Mesenchymal stem cell (in vitro differentiated cells and primary cell): ENCODE measurements around the gene ZNF428.
A peak's percentile ranks its signal among the peaks of the same experiment; 100 is the strongest.

Experiments
- DNase-seq: peaks from one replicate; pipeline ENCODE4 v3.0.0-alpha.2; 2013
- H2AFZ ChIP-seq: one replicate; pipeline ENCODE4 v1.6.1; 2013; ENCODE audit warnings: low read depth, mild to moderate bottlenecking, control low read depth, inconsistent platforms, low read length, moderate library complexity
- H2AK5ac ChIP-seq: 2 replicates; pipeline ENCODE4 v1.6.1; 2013; ENCODE audit warnings: low read length, moderate library complexity, mild to moderate bottlenecking, inconsistent platforms; ENCODE audit not compliant: severe bottlenecking
- H2BK120ac ChIP-seq: one replicate; pipeline ENCODE4 v1.6.1; 2013; ENCODE audit warnings: low read depth, mild to moderate bottlenecking, inconsistent platforms, low read length, moderate library complexity
- H2BK12ac ChIP-seq, 2 experiments: one replicate each; pipeline ENCODE4 v1.6.1; 2013; ENCODE audit warnings: inconsistent platforms in 2 of 2, low read length in 2 of 2, mild to moderate bottlenecking in 2 of 2, moderate library complexity in 2 of 2, control low read depth in 1 of 2
- H2BK15ac ChIP-seq: one replicate; pipeline ENCODE4 v1.6.1; 2013; ENCODE audit warnings: mild to moderate bottlenecking, low read depth, inconsistent platforms; ENCODE audit not compliant: poor library complexity, severe bottlenecking
- H2BK5ac ChIP-seq: 2 replicates; pipeline ENCODE4 v1.6.1; 2013; ENCODE audit warnings: low read depth, mild to moderate bottlenecking, low read length, control low read depth, inconsistent platforms; ENCODE audit not compliant: poor library complexity, severe bottlenecking
- H3K14ac ChIP-seq, 2 experiments: one replicate each; pipeline ENCODE4 v1.6.1; 2013; ENCODE audit warnings: inconsistent platforms in 2 of 2, low read length in 2 of 2, control low read depth in 1 of 2, mild to moderate bottlenecking in 1 of 2, moderate library complexity in 1 of 2
- H3K18ac ChIP-seq, 2 experiments: one replicate each; pipeline ENCODE4 v1.6.1; 2013; ENCODE audit warnings: inconsistent platforms in 2 of 2, low read length in 2 of 2, control low read depth in 1 of 2, low read depth in 1 of 2, mild to moderate bottlenecking in 1 of 2
- H3K23ac ChIP-seq, 2 experiments: one replicate each; pipeline ENCODE4 v1.6.1; 2013; ENCODE audit warnings: inconsistent platforms in 2 of 2, low read length in 2 of 2, mild to moderate bottlenecking in 2 of 2, moderate library complexity in 2 of 2, control low read depth in 1 of 2
- H3K27ac ChIP-seq: 2 replicates; pipeline ENCODE4 v1.5.1; 2013; ENCODE audit warnings: mild to moderate bottlenecking, moderate library complexity, low read length, control low read depth, inconsistent platforms; ENCODE audit not compliant: poor library complexity, severe bottlenecking
- H3K27me3 ChIP-seq, 2 experiments: 2 replicates each; pipeline versions ENCODE4 v1.6.1 to v1.7.0; 2013; ENCODE audit warnings: low read length in 2 of 2, mild to moderate bottlenecking in 2 of 2, moderate library complexity in 2 of 2, control low read depth in 1 of 2, inconsistent platforms in 1 of 2; ENCODE audit not compliant: control insufficient read depth in 1 of 2, insufficient read depth in 1 of 2
- H3K36me3 ChIP-seq, 2 experiments: 2 replicates each; pipeline versions ENCODE4 v1.6.1 to v1.7.0; 2013; ENCODE audit warnings: low read length in 2 of 2, control low read depth in 1 of 2, inconsistent platforms in 1 of 2, low read depth in 1 of 2, mild to moderate bottlenecking in 1 of 2; ENCODE audit not compliant: insufficient read depth in 2 of 2, control insufficient read depth in 1 of 2
- H3K4ac ChIP-seq, 2 experiments: one replicate each; pipeline ENCODE4 v1.6.1; 2013; ENCODE audit warnings: inconsistent platforms in 2 of 2, low read length in 2 of 2, mild to moderate bottlenecking in 2 of 2, moderate library complexity in 2 of 2, control low read depth in 1 of 2, low read depth in 1 of 2
- H3K4me1 ChIP-seq: 2 replicates; pipeline ENCODE4 v1.6.1; 2013; ENCODE audit warnings: low read depth, low read length, control low read depth; ENCODE audit not compliant: control insufficient read depth, insufficient read depth
- H3K4me2 ChIP-seq: 2 replicates; pipeline ENCODE4 v1.6.1; 2013; ENCODE audit warnings: low read length, mild to moderate bottlenecking, inconsistent platforms; ENCODE audit not compliant: poor library complexity, severe bottlenecking
- H3K4me3 ChIP-seq, 2 experiments: 2 replicates each; pipeline versions ENCODE4 v1.5.1 to v1.7.0; 2013; ENCODE audit warnings: low read length in 2 of 2, mild to moderate bottlenecking in 2 of 2, control low read depth in 1 of 2, low read depth in 1 of 2; ENCODE audit not compliant: insufficient read depth in 1 of 2
- H3K79me1 ChIP-seq: replicated peaks from 2 replicates; pipeline ENCODE4 v1.6.1; 2013; ENCODE audit warnings: mild to moderate bottlenecking, control low read depth, low read length, inconsistent platforms; ENCODE audit not compliant: poor library complexity, severe bottlenecking
- H3K9ac ChIP-seq: 2 replicates; pipeline ENCODE4 v1.7.0; 2013; ENCODE audit warnings: mild to moderate bottlenecking, low read length, moderate library complexity
- H3K9me3 ChIP-seq: 2 replicates; pipeline ENCODE4 v1.7.0; 2013; ENCODE audit warnings: mild to moderate bottlenecking, low read length; ENCODE audit not compliant: control insufficient read depth
- H4K8ac ChIP-seq: one replicate; pipeline ENCODE4 v1.6.1; 2013; ENCODE audit warnings: inconsistent platforms, mild to moderate bottlenecking, low read length, moderate library complexity
- H4K91ac ChIP-seq: one replicate; pipeline ENCODE4 v1.6.1; 2013; ENCODE audit warnings: mild to moderate bottlenecking, low read length, inconsistent platforms
- WGBS: methylation state at CpG from one replicate; pipeline ENCODE4 v1.1.7; 2013; ENCODE audit warnings: mixed read lengths; 5-methylcytosine and 5-hydroxymethylcytosine counted together

Gene ZNF428

DNA sequence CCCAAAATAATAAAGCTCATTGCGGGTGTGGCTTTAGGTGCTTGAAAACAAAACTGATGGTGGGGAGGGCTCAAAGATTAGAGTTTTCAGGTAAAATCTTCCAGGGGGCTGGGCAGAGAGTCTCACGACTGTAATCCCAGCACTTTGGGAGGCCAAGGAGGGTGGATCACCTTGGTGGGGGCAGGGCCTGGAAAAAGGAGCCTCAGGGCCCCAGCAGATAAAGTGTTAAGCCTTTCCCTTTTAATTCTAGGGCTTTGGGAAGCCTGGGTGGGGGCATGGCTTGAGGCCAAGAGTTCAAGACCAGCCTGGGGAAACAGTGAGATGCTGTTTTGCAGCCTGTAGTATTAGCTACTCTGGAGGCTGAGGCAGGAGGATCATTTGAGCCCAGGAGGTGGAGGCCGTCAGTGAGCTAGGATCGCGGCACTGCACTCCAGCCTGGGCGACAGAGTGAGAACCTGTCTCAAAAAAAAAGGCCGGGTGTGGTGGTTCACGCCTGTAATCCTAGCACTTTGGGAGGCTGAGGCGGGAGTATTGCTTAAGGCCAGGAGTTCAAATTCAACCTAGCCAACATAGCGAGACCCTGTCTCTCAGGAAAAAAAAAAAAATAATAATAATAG is 25.2 kb downstream of the ZNF428 start:
- Histone ChIP-seq H3K4ac (no peak overlapping the region), H3K27me3 (no peaks in the 10 kb centered on the region), H3K4me2 (peak overlapping the region; percentile 79), H4K8ac (no peak overlapping the region), H3K36me3 (peaks cover 54 to 55% of the 10 kb centered on the region in 2 experiments), H3K23ac (no peak overlapping the region), H3K9ac (peak overlapping the region; percentile 99), H2BK120ac (no peak overlapping the region), H2BK15ac (no peak overlapping the region), H2BK12ac (no peak overlapping the region), H3K9me3 (no peaks in the 10 kb centered on the region), H3K4me3 (peak overlapping the region; percentile 75 to 97), H2AK5ac (no peak overlapping the region), H3K79me1 (peaks cover 32% of the 10 kb centered on the region), H2AFZ (no peak overlapping the region), H3K14ac (no peak overlapping the region), H4K91ac (no peak overlapping the region), H3K4me1 (peaks cover 20% of the 10 kb centered on the region), H3K27ac (no peak overlapping the region), H2BK5ac (no peak overlapping the region), H3K18ac (no peak overlapping the region)
- no peak for DNase-seq
- WGBS = 98% methylated on average over 8 of the region's 10 CpGs

DNA sequence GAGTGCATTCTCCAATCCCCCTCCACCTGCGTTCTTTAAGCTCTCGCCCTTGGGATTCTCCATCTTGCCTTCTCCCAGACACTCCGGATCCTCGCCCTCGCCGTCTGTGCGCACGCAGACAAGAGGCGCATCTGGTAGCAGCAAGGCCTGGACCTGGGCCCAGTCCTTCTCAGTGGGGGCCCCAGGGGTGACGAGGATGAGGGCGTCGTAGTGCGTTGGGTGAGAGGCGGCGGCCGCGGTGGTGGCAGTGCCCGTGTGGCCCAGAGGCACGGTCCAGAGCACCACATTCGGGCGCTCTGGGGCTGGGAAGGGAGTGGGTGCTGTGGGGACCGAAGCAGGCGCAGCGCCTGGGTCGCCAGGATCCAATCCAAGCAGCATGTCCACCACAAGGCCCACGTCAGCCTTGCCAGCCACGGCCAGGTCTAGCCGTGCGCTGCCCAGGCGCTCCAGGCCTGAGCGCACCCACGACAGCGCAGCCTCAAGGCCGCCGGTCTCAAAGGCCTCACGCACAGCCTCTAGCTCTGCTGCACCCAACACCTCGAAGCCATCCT is 26.6 kb downstream of the ZNF428 start:
- Histone ChIP-seq H3K79me1 (peaks cover 31% of the 10 kb centered on the region), H2AFZ (no peak overlapping the region)

DNA sequence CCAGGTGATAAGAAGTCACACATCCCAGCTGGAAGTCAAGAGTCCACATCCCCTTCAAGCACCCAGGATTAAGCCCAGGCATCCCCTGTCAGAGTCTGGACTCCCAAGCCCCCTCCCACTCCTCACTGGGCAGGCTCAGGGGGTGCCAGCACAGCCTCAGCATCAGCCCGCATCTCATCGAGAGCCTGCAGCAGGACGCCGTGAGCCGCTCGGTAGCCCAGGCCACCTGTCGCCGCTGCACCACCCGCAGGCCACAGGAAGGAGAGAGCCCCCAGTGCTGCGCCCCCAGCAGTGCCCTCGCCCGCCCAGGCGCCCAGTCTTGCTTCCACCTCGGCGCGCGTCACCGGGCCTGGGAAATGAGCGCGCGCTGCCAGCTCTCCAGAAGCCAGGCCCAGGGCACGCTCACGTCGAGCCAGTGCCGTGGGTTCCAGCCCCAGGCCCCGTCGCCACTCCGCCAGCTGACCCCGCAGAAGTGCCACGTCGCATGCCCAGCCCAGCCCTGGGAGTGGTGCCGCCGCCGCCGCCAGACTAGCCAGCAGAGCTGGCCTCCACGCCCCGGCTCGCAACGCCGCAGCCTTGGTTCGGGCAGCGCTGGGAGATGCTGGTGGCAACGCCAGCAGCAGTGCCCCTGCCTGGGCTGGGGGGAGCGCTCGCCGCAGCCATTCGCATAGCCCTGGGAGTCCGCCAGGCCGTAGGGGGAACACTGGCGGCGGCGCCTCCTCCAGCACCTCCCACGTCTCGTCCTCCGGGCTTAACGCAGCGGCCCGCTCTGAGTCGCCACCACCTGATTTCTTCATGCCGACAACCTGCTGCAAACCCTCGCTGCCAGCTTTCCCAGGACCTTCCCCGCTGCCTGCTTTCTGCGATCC is 27.3 kb downstream of the ZNF428 start:
- Histone ChIP-seq H3K9ac (no peak overlapping the region), H3K27ac (no peak overlapping the region)

More for the DNA sequence above, 26.6 kb downstream of the ZNF428 start:
- Histone ChIP-seq H4K8ac (no peak overlapping the region), H3K27me3 (no peaks in the 10 kb centered on the region), H3K14ac (no peak overlapping the region), H3K4ac (no peak overlapping the region), H3K36me3 (peaks cover 51 to 54% of the 10 kb centered on the region in 2 experiments), H3K4me2 (no peak overlapping the region), H3K4me1 (peaks cover 20% of the 10 kb centered on the region), H4K91ac (no peak overlapping the region), H2BK120ac (no peak overlapping the region), H2BK12ac (no peak overlapping the region), H3K23ac (no peak overlapping the region), H2BK5ac (no peak overlapping the region), H3K27ac (no peak overlapping the region), H3K4me3 (no peak overlapping the region), H2BK15ac (no peak overlapping the region), H3K9me3 (no peaks in the 10 kb centered on the region), H3K9ac (peak overlapping the region; percentile 99), H2AK5ac (no peak overlapping the region), H3K18ac (no peak overlapping the region)
- no peak for DNase-seq
- whole genome bisulfite sequencing = 98% methylated on average over 32 of the region's 37 CpGs

DNA sequence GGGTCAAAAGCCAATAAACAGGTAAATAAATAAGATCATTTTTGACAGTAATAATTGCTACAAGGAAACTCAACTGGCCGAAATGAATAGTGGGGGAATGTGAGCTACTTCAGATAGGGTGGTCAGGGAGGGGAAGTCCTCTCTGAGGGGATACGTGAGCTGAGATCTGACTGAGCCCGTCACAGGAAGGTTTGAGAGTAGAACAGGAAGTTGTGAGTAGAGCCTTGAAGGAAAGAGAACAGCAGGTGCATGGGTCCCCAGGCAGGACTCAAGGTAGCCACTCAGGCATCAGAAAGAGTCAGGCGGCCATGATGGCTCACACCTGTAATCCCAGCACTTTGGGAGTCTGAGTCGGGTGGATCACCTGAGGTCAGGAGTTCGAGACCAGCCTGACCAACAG is 29.8 kb downstream of the ZNF428 start:
- H3K36me3 ChIP-seq = peaks cover 58 to 79% of the 10 kb centered on the region in 2 experiments
- no peak overlapping the region for H3K4me3 ChIP-seq
- H2BK120ac ChIP-seq = no peak overlapping the region
- no peak overlapping the region for H2AFZ ChIP-seq
- no peak overlapping the region for H3K4me2 ChIP-seq
- H3K23ac ChIP-seq = no peak overlapping the region
- H3K14ac ChIP-seq = no peak overlapping the region
- H2BK12ac ChIP-seq = no peak overlapping the region
- no peak overlapping the region for H3K9ac ChIP-seq
- no peak overlapping the region for H3K4ac ChIP-seq
- H3K18ac ChIP-seq = no peak overlapping the region
- 95% methylated on average over 6 of the region's 6 CpGs for WGBS
- H3K27ac ChIP-seq = no peak overlapping the region
- H3K4me1 ChIP-seq = peaks cover 16% of the 10 kb centered on the region
- H2BK5ac ChIP-seq = no peak overlapping the region
- no peak overlapping the region for H2AK5ac ChIP-seq
- H2BK15ac ChIP-seq = no peak overlapping the region
- no peak for DNase-seq
- H3K79me1 ChIP-seq = peaks cover 36% of the 10 kb centered on the region
- H3K27me3 ChIP-seq = no peaks in the 10 kb centered on the region
- no peak overlapping the region for H4K91ac ChIP-seq
- H3K9me3 ChIP-seq = no peaks in the 10 kb centered on the region
- no peak overlapping the region for H4K8ac ChIP-seq

More for the DNA sequence above, 27.3 kb downstream of the ZNF428 start:
- H3K27me3 ChIP-seq = no peaks in the 10 kb centered on the region
- no peak overlapping the region for H2BK12ac ChIP-seq
- H3K4me3 ChIP-seq = no peak overlapping the region
- DNase-seq = no peak
- no peak overlapping the region for H3K4ac ChIP-seq
- peaks cover 28% of the 10 kb centered on the region for H3K79me1 ChIP-seq
- H3K14ac ChIP-seq = no peak overlapping the region
- no peak overlapping the region for H2AFZ ChIP-seq
- no peak overlapping the region for H3K4me2 ChIP-seq
- no peak overlapping the region for H3K18ac ChIP-seq
- no peak overlapping the region for H4K8ac ChIP-seq
- H3K9me3 ChIP-seq = no peaks in the 10 kb centered on the region
- no peak overlapping the region for H3K23ac ChIP-seq
- no peak overlapping the region for H4K91ac ChIP-seq
- H2BK5ac ChIP-seq = no peak overlapping the region
- no peak overlapping the region for H2AK5ac ChIP-seq
- no peak overlapping the region for H2BK15ac ChIP-seq
- 98% methylated on average over 63 of the region's 63 CpGs for WGBS
- no peak overlapping the region for H2BK120ac ChIP-seq
- peaks cover 52 to 56% of the 10 kb centered on the region in 2 experiments for H3K36me3 ChIP-seq
- peaks cover 15% of the 10 kb centered on the region for H3K4me1 ChIP-seq
